ENCODE data around the gene PIK3C2G.

DNA sequence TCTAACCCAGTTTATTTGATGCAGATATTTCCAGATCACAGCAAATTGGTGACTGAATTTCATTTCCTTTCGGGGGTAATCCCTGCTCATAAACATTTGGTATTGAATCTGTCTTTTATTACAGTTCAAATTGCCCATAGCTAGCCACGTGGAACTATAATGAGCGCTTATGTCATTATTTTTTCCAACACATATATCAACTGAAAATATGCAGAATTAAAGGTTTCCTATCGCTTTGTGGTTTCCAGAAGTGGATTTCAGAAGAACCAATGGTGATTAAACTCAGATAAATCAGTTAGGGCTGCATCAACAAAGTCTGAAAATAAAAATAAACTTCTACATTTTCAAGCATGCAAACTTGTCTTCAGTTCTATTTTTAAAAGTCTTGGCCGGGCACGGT, 111.9 kb downstream of the PIK3C2G start:
- TF ChIP-seq, protein P1, sequence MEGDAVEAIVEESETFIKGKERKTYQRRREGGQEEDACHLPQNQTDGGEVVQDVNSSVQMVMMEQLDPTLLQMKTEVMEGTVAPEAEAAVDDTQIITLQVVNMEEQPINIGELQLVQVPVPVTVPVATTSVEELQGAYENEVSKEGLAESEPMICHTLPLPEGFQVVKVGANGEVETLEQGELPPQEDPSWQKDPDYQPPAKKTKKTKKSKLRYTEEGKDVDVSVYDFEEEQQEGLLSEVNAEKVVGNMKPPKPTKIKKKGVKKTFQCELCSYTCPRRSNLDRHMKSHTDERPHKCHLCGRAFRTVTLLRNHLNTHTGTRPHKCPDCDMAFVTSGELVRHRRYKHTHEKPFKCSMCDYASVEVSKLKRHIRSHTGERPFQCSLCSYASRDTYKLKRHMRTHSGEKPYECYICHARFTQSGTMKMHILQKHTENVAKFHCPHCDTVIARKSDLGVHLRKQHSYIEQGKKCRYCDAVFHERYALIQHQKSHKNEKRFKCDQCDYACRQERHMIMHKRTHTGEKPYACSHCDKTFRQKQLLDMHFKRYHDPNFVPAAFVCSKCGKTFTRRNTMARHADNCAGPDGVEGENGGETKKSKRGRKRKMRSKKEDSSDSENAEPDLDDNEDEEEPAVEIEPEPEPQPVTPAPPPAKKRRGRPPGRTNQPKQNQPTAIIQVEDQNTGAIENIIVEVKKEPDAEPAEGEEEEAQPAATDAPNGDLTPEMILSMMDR (IDR thresholded peaks at IDR 0.05): no peak
- no peak for TF ChIP-seq POLR2A (IDR thresholded peaks at IDR 0.05)

All from vagina (tissue), 2 donors.